GM12864 (cell line): ENCODE measurements around the gene FGF12.

ENCODE experiments used
- DNase-seq: peaks from one replicate; pipeline ENCODE4 v3.0.0-alpha.2; 2011; ENCODE audit warnings: low read depth
- H3K4me3 ChIP-seq: 2 replicates; pipeline ENCODE4 v1.5.1; 2011; ENCODE audit warnings: mild to moderate bottlenecking, low read depth, low read length, control low read depth
- CTCF ChIP-seq: IDR thresholded peaks from 2 replicates; pipeline ENCODE4 v1.5.1; 2011; ENCODE audit warnings: low read depth, mild to moderate bottlenecking, moderate library complexity, low read length, control low read depth, inconsistent platforms; ENCODE audit errors: missing control alignments

Gene FGF12

DNA sequence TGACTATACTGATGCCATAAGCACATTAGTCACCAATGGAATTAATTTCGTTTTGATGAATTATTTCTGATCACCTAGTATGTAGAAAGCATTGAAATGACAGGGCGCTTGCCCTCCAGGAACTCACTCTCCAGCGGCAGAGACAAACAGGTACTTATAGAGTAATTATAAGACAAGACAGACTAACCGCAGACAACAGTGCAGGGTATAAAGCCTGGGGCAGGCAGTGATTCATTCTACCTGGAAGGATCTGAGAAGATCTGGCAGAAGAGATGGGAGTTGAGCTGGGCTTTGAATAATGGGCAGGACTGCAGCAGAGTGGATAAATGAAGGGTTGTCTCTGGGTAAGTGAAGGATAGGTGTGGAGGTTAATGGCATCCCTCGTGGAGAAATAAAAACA, 331.8 kb downstream of the FGF12 start:
- DNase-seq: no peak
- no peak overlapping the region for H3K4me3 ChIP-seq
- no peak for TF ChIP-seq CTCF

DNA sequence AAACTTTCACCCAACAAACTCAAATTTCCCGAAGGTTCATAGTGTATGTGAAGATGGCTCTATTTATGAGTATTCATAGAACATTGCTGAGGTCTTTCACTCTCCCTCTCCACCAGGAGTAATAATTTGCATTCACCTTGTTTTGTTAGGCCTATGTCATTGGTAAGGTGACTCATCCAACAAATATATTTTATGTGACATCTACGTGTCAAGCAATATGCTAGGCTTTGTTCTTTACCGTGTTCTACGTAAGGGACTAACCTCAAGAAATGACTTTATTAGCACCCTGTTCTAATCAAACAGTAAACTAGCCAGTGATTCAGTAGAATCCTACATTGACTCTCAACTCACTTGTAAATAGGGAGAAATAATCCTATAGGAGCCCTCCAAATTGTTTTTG, 334.4 kb downstream of the FGF12 start:
- TF ChIP-seq CTCF: no peak
- no peak overlapping the region for H3K4me3 ChIP-seq
- no peak for DNase-seq

DNA sequence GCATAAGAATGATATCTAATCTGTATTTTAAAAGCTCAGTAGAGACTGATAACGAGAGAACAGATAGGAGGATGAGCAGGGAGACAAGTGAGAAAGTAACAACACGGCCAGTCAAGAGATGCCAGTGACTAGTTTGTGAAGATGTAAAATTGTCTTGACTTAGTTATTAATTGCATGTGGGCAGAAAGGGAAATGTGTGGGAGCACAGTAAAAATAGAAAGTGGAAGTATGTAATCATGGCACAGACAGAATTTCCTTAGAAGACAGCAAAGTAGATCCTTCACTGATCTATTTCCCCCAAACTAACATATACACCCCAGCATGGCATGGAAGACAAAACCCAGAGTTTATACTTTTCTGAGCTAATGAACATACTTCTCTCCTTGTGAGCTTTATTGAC, 344.5 kb downstream of the FGF12 start:
- no peak for TF ChIP-seq CTCF
- H3K4me3 ChIP-seq: no peak overlapping the region
- DNase-seq: no peak

- no peak overlapping the region for H3K4me3 ChIP-seq
- no peak for TF ChIP-seq CTCF
- DNase-seq: no peak
Measured at GRCh38 chr3:192373586-192373985, 353.8 kb downstream of the FGF12 start.

- no peak overlapping the region for H3K4me3 ChIP-seq
- no peak for TF ChIP-seq CTCF
- DNase-seq: no peak
Measured at GRCh38 chr3:192373032-192373431, 354.3 kb downstream of the FGF12 start.

GRCh38 chr3:192372616-192373015, 354.7 kb downstream of the FGF12 start:
- no peak for TF ChIP-seq CTCF
- no peak overlapping the region for H3K4me3 ChIP-seq
- DNase-seq: no peak

DNA sequence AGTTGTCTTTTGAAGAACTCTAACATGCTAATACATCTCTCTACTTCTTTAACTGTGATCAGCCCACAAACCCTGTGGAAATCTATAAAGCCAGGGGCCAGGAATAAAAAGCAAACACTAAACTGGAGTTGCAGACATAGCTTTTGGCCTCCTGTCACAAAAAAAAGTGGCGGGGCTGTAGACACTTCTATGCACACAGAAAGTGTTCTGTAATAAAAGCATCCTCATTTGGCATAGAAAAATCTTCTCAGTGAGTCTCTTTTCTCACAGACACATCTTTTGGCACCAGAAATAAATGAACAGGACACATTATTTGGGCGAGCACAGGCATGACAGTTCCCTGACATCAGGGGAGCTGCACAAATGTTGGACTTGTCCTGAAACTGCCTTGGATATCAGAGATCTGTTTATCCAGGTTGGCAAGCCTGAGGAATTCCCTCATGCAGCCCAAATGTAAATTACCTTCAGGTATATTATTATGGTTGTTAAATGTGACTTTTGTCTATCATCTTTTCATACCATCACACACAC, 355.4 kb downstream of the FGF12 start:
- no peak for DNase-seq
- TF ChIP-seq CTCF: no peak
- no peak overlapping the region for H3K4me3 ChIP-seq
